Stimulated activated CD8-positive, alpha-beta memory T cell treated with anti-CD3 and anti-CD28 coated beads, Interleukin-15, amount 100 ng/mL, for 1 hour (primary cell): Measurements from ENCODE around the gene BAHCC1.
A peak's percentile ranks its signal among the peaks of the same experiment; 100 is the strongest.

Experiments
- DNase-seq: peaks from one replicate; pipeline ENCODE4 v3.0.0-alpha.2; 2020; ENCODE audit warnings: low read depth

Gene BAHCC1

GRCh38 chr17:81514739-81515529, 119.7 kb downstream of the BAHCC1 start:
- DNase-seq = peak; percentile 47

- DNase-seq = no peak
Observed at GRCh38 chr17:81515530-81516041, 120.3 kb downstream of the BAHCC1 start.
